C4-2B (cell line): ENCODE results near the gene CEP290.
"Not testable (repeated sequence)": the region's sequence is repeated elsewhere in the genome, so short reads cannot be mapped to it uniquely, and the experiment has no call there.

ENCODE experiments used
- H3K27ac ChIP-seq: fragments of 450-650 bp; 2 replicates; pipeline ENCODE4 v1.5.1; 2017
- ZFX ChIP-seq: fragments of 450-650 bp; IDR thresholded peaks from 2 replicates; pipeline ENCODE4 v1.6.1; 2017
- TF ChIP-seq, protein P1 (sequence below): fragments of 450-650 bp; conservative IDR thresholded peaks from 2 replicates; pipeline ENCODE4 v1.5.1; 2017; ENCODE audit warnings: mild to moderate bottlenecking

Gene CEP290

DNA sequence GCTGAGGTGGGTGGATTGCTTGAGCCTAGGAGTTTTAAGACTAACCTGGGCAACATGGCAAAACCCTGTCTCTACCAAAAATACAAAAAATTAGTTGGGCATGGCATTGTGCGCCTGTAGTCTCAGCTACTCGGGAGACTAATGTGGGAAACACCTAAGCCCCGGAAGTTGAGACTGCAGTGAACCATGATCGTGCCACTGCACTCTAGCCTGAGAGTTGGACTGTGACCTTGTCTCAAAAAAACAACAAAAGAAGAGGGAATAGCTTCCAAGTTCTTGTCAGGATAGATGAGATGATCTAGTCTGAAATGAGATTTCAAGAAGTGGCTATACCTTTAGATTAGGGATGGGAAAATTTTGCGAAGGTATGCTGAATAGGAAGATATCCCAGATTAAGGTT, 97.9 kb downstream of the CEP290 start:
- no peak overlapping the region for H3K27ac ChIP-seq
- TF ChIP-seq ZFX = no peak
- TF ChIP-seq, protein P1, sequence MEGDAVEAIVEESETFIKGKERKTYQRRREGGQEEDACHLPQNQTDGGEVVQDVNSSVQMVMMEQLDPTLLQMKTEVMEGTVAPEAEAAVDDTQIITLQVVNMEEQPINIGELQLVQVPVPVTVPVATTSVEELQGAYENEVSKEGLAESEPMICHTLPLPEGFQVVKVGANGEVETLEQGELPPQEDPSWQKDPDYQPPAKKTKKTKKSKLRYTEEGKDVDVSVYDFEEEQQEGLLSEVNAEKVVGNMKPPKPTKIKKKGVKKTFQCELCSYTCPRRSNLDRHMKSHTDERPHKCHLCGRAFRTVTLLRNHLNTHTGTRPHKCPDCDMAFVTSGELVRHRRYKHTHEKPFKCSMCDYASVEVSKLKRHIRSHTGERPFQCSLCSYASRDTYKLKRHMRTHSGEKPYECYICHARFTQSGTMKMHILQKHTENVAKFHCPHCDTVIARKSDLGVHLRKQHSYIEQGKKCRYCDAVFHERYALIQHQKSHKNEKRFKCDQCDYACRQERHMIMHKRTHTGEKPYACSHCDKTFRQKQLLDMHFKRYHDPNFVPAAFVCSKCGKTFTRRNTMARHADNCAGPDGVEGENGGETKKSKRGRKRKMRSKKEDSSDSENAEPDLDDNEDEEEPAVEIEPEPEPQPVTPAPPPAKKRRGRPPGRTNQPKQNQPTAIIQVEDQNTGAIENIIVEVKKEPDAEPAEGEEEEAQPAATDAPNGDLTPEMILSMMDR = no peak

DNA sequence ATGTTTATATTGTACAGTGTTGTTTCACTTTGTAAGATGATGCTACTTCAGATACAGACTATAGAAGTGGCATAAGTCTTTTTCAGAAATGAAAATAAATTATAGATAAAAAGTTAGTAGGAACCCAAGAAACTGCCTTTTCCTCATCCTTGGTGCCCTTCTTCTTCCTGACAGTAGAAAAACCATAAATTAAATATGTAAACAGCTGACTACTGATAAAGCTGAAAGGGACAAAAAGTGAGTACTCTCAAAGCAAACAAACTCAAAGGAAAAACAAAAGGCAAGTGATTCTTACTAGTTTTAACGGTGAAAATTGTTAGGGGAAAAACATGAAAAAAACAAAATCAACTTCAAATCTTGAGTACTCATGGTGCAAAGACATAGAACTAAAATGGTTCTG, 104.1 kb downstream of the CEP290 start:
- TF ChIP-seq ZFX = no peak
- TF ChIP-seq, protein P1 = no peak
- H3K27ac ChIP-seq = no peak overlapping the region

GRCh38 chr12:88036353-88036965, 105.4 kb downstream of the CEP290 start:
- no peak overlapping the region; the same call in 1 of the 2 replicates for H3K27ac ChIP-seq

DNA sequence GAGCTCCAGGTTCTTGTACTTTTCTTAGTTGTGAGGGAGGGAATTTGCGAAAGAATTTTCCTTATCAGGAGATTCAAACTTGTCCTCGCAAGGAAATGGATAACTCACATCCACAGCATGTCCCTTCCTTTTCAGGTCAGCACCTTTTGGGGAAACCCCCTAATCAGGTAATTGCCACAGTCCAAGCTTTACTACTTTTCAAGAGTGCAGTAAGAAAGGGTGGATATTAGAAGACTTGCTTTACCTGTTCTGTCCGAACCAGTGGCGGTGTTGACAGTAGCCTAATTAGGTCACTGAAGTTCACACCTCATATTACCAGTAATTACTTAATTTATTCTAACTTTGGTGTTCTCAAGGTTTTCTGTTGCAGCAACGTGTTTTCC, 106.0 kb downstream of the CEP290 start:
- TF ChIP-seq ZFX = 0 out of 2 replicates have a peak, but pooled peaks have one; percentile 5
- TF ChIP-seq, protein P1 = no peak
- H3K27ac ChIP-seq = peak overlapping the region; percentile 87

More at GRCh38 chr12:88036353-88036965, 105.4 kb downstream of the CEP290 start:
- TF ChIP-seq, protein P1 = no peak
- no peak for TF ChIP-seq ZFX

DNA sequence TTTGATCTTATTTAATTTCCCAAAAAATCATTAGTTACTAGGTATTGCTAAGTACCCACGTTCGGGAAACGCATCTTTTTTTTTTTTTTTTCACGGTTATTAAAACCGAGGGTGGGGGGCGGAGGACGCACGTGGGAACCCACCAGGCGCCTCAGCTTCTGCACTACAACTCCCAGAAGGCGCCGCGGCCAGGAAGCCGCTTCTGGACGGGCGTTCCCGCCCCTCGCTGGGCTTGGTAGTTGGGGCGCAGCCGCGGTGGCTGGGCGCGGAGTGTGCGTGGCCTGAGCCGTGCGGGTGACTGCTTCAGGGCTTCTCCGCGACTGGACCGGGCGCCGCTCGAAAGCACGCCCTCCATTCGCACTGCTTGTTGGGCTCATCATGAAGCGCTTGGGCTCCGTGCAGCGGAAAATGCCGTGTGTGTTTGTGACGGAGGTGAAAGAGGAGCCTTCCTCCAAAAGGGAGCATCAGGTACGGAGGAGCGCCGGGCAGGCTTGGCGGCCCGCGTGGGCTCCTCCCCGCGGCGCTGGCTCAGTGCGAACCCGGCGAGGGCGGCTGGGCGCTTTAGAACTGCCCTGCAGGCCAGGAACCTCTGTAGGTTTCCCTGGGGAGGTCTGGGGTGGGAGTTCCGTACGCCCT, 106.5 kb downstream of the CEP290 start:
- H3K27ac ChIP-seq = peak overlapping the region; percentile 87

GRCh38 chr12:88031161-88031560, 110.7 kb downstream of the CEP290 start:
- H3K27ac ChIP-seq = not testable (repeated sequence)

More for the DNA sequence above, 106.5 kb downstream of the CEP290 start:
- TF ChIP-seq, protein P1 = no peak
- peak; percentile 61 for TF ChIP-seq ZFX

DNA sequence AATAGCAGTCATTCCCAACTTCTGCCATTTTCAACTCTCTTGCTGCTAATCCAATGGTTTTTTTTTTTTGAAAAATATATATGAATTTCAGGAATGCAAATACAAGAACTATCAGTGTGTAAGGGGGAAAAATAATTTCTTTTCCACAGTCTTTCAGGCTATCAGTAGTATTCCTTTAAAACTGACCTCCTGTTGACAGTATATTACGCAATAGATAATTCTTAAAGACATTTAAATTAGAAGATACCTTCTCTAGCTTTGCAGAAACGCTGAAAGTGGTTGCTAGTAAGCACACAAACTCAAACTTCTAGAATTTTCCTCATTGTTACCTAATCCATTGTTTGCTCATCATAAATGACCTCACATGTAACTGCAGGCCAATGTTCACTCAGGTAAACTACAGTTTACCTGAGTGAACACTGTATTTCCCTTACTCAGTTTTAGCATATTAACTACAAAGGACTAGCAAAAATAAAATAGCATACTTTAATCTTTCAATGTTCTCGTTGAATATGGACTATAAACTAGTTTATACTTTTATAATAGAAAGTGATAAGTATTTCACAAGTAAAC, 112.7 kb downstream of the CEP290 start, which contains the start of gene C12orf50:
Gene C12orf50 (minus strand): TSS at position 309 of the 573 bp plus-strand sequence. CDS start 2,439 bp downstream, outside the sequence.
- H3K27ac ChIP-seq = no peak within 1 kb of the TSS
- TF ChIP-seq, protein P1 = no peak
- no peak for TF ChIP-seq ZFX
